Prostate gland (tissue), 2 donors: ENCODE measurements around the gene EEFSEC. TPM values are rescaled to one million over a fixed set of nuclear protein-coding genes. Genes with fewer than 3 reads are reported as not detected.

Source experiments
- DNase-seq: peaks from one replicate; pipeline ENCODE4 v3.0.0-alpha.2; 2019; ENCODE audit warnings: low spot score
- H3K27ac ChIP-seq, 2 donors: fragments of 200-600 bp; sonication (generic); 2 replicates each; pipeline ENCODE4 v1.5.1; 2017 to 2019
- H3K27me3 ChIP-seq: fragments of 200-600 bp; sonication (generic); replicated peaks from 2 replicates; pipeline ENCODE4 v1.5.1; 2019; ENCODE audit not compliant: insufficient read depth
- H3K36me3 ChIP-seq, 2 donors: fragments of 200-600 bp; sonication (generic); 1 replicate in 1 of 2; 2 replicates in 1 of 2; pipeline versions ENCODE4 v1.5.1 to v1.8.1; 2017 to 2019
- H3K4me1 ChIP-seq: fragments of 200-600 bp; sonication (generic); replicated peaks from 2 replicates; pipeline ENCODE4 v1.5.1; 2019
- H3K4me3 ChIP-seq, 2 donors: fragments of 200-600 bp; sonication (generic); 2 replicates each; pipeline ENCODE4 v1.5.1; 2017 to 2019
- H3K9me3 ChIP-seq: fragments of 200-600 bp; sonication (generic); 2 replicates; pipeline ENCODE4 v1.5.1; 2017
- CTCF ChIP-seq, 4 experiments: fragments of 200-600 bp in 2 of 4; fragments of 450-650 bp in 2 of 4; sonication (generic) in 2 of 4; IDR thresholded peaks; 1 replicate in 3 of 4; 2 replicates in 1 of 4; pipeline ENCODE4 v1.5.1; 2016 to 2019; ENCODE audit warnings: antibody characterized with exemption in 4 of 4, mild to moderate bottlenecking in 2 of 4, moderate library complexity in 2 of 4
- POLR2A ChIP-seq: fragments of 450-650 bp; IDR thresholded peaks from one replicate; pipeline ENCODE4 v1.6.1; 2016; ENCODE audit warnings: antibody characterized with exemption, mild to moderate bottlenecking
- POLR2AphosphoS5 ChIP-seq: sonication (generic); formaldehyde crosslinking; IDR thresholded peaks from one replicate; pipeline ENCODE4 v1.6.1; 2017; ENCODE audit warnings: antibody characterized with exemption
- WGBS: methylation state at CpG from one replicate; pipeline ENCODE4 v1.1.5; 2018; 5-methylcytosine and 5-hydroxymethylcytosine counted together
- intact Hi-C: fragments of 100-400 bp; cut with DNase I; formaldehyde crosslinking; loops from one replicate; pipeline ENCODE4 v1.14.2; 2022
- total RNA-seq, 2 donors: library from RNA; depleted of rRNA; stranded (reverse); fragments of >200 nt; gene quantifications; one replicate each; pipeline ENCODE4 v1.1.0, GENCODE V29; 2016

The EEFSEC gene
- 10 to 100 TPM; 24.7 to 26.1 TPM for total RNA-seq

GRCh38 chr3:128153156-128154041, at the start of gene EEFSEC:
Gene EEFSEC, plus strand, starts transcription at chr3:128153481. Its CDS starts 27 bp downstream, at chr3:128153508.
- Histone ChIP-seq H3K4me3 (peak within 1 kb of the TSS; percentile 85 to 93), H3K27ac (peak within 1 kb of the TSS; percentile 80 to 82), H3K9me3 (no peaks in the 10 kb centered on the region), H3K27me3 (no peaks in the 10 kb centered on the region), H3K36me3 (no peaks in the 10 kb centered on the region), H3K4me1 (no peaks in the 10 kb centered on the region)
- WGBS: 0% methylated on average over 60 of the region's 96 CpGs
- peak in 2 of 4 experiments; percentile 6 to 18 for TF ChIP-seq CTCF (IDR thresholded peaks at IDR 0.05)
- TF ChIP-seq POLR2AphosphoS5: peak; percentile 80
- TF ChIP-seq POLR2A: no peak
- intact Hi-C loops: loop anchor here (2.0 kb wide), 1 partner anchor 31 kb away; the partner anchor contains the start of gene RUVBL1
- peak; percentile 55 for DNase-seq

- H3K4me1 ChIP-seq: no peaks in the 10 kb centered on the region
- intact Hi-C loops: no loop called here
- no peaks in the 10 kb centered on the region for H3K36me3 ChIP-seq
- H3K27ac ChIP-seq: no peak overlapping the region
- H3K4me3 ChIP-seq: no peak overlapping the region
- no peaks in the 10 kb centered on the region for H3K9me3 ChIP-seq
- no peak for DNase-seq
- TF ChIP-seq CTCF (IDR thresholded peaks at IDR 0.05) (no peak), POLR2A (no peak), POLR2AphosphoS5 (no peak)
- 47% methylated on average over 8 of the region's 8 CpGs for WGBS
- H3K27me3 ChIP-seq: no peaks in the 10 kb centered on the region
Measured at GRCh38 chr3:128107834-128108233, 45.4 kb upstream of the EEFSEC start.

- Histone ChIP-seq H3K9me3 (no peaks in the 10 kb centered on the region), H3K4me3 (no peak overlapping the region)
Measured at GRCh38 chr3:128111147-128111546, 42.1 kb upstream of the EEFSEC start.

GRCh38 chr3:128112357-128112968, 40.8 kb upstream of the EEFSEC start:
- no peak overlapping the region for H3K27ac ChIP-seq
- TF ChIP-seq POLR2A (no peak), CTCF (IDR thresholded peaks at IDR 0.05) (peak in 1 of 4 experiments; percentile 9)
- no peaks in the 10 kb centered on the region for H3K36me3 ChIP-seq
- intact Hi-C loops: no loop called here
- H3K4me3 ChIP-seq: no peak overlapping the region
- H3K4me1 ChIP-seq: no peaks in the 10 kb centered on the region
- H3K27me3 ChIP-seq: no peaks in the 10 kb centered on the region
- H3K9me3 ChIP-seq: no peaks in the 10 kb centered on the region
- no peak for DNase-seq
- WGBS: 77% methylated on average over 7 of the region's 7 CpGs

More at GRCh38 chr3:128111147-128111546, 42.1 kb upstream of the EEFSEC start:
- no peak for DNase-seq
- Histone ChIP-seq H3K27me3 (no peaks in the 10 kb centered on the region), H3K36me3 (no peaks in the 10 kb centered on the region), H3K4me1 (no peaks in the 10 kb centered on the region), H3K27ac (no peak overlapping the region)
- TF ChIP-seq POLR2AphosphoS5 (no peak), CTCF (IDR thresholded peaks at IDR 0.05) (no peak), POLR2A (no peak)
- intact Hi-C loops: no loop called here
- 97% methylated on average over 5 of the region's 5 CpGs for WGBS
